Caco-2 (cell line): ENCODE results near the gene SRRT. TPM values are rescaled to one million over a fixed set of nuclear protein-coding genes. Genes with fewer than 3 reads are reported as not detected.
A peak's percentile ranks its signal among the peaks of the same experiment; 100 is the strongest.

Source experiments
- BruUV-seq: library from RNA; stranded (reverse); fragments of 400-500 nt; replicated peaks from 2 replicates; lab custom pipeline; 2021; lab: Mats Ljungman, UMichigan
- CTCF ChIA-PET: fragments of 300-600 bp; sonication (Branson Sonifier 250); formaldehyde crosslinking; loops from one replicate; lab custom pipeline; 2022; ENCODE audit warnings: antibody characterized with exemption; lab: Charles Lee
- POLR2A ChIA-PET: fragments of 300-600 bp; sonication (Branson Sonifier 250); formaldehyde crosslinking; loops from one replicate; lab custom pipeline; 2022; ENCODE audit warnings: antibody characterized with exemption; lab: Charles Lee
- DNase-seq, 2 experiments: peaks; one replicate each; pipeline versions ENCODE4 v3.0.0 to v3.0.0-alpha.2; 2020 to 2022
- H3K27me3 ChIP-seq: replicated peaks from 2 replicates; pipeline ENCODE4 v1.6.0; 2011; ENCODE audit warnings: low read length; ENCODE audit not compliant: control insufficient read depth, insufficient read depth
- H3K36me3 ChIP-seq: 2 replicates; pipeline ENCODE4 v1.5.1; 2011; ENCODE audit warnings: low read length; ENCODE audit not compliant: control insufficient read depth, insufficient read depth
- H3K4me1 ChIP-seq: fragments of 250-450 bp; sonication (Bioruptor Pico); 2 replicates; pipeline ENCODE4 v1.5.1; 2020; ENCODE audit warnings: mild to moderate bottlenecking
- H3K4me3 ChIP-seq: 2 replicates; pipeline ENCODE4 v1.5.1; 2011; ENCODE audit warnings: low read depth, mild to moderate bottlenecking, control low read depth, low read length
- H3K9me3 ChIP-seq: fragments of 250-450 bp; sonication (Bioruptor Pico); 2 replicates; pipeline ENCODE4 v1.5.1; 2020; ENCODE audit warnings: mild to moderate bottlenecking, moderate library complexity
- H3K27ac Mint-ChIP-seq: one replicate; pipeline ENCODE4 v1.8.0; 2022; ENCODE audit warnings: mixed read lengths; ENCODE audit not compliant: unreplicated experiment
- H3K27me3 Mint-ChIP-seq: one replicate; pipeline ENCODE4 v1.8.0; 2022; ENCODE audit warnings: mixed read lengths; ENCODE audit not compliant: insufficient read depth, unreplicated experiment
- H3K36me3 Mint-ChIP-seq: one replicate; pipeline ENCODE4 v1.8.0; 2022; ENCODE audit warnings: mild to moderate bottlenecking, mixed read lengths; ENCODE audit not compliant: insufficient read depth, unreplicated experiment
- H3K4me1 Mint-ChIP-seq: one replicate; pipeline ENCODE4 v1.8.0; 2022; ENCODE audit warnings: low read depth, mixed read lengths; ENCODE audit not compliant: unreplicated experiment
- H3K4me3 Mint-ChIP-seq: one replicate; pipeline ENCODE4 v1.8.0; 2022; ENCODE audit warnings: mild to moderate bottlenecking, moderate library complexity, mixed read lengths; ENCODE audit not compliant: unreplicated experiment
- H3K9me3 Mint-ChIP-seq: one replicate; pipeline ENCODE4 v1.8.0; 2022; ENCODE audit warnings: mixed read lengths; ENCODE audit not compliant: unreplicated experiment
- intact Hi-C: fragments of 100-400 bp; cut with micrococcal nuclease; formaldehyde crosslinking; loops from one replicate; pipeline ENCODE4 v1.10.0; 2022; ENCODE audit not compliant: unreplicated experiment
- total RNA-seq: library from RNA; stranded (reverse); gene quantifications from 2 replicates; pipeline ENCODE4 v1.2.3, GENCODE V29; 2022
- TF ChIP-seq, protein P1 (sequence below), 2 experiments: fragments of 200-600 bp in 1 of 2; IDR thresholded peaks; 1 replicate in 1 of 2; 2 replicates in 1 of 2; pipeline versions ENCODE4 v1.5.1 to v1.8.0; 2011 to 2022; ENCODE audit warnings: antibody characterized with exemption in 1 of 2, control low read depth in 1 of 2, inconsistent platforms in 1 of 2, low read depth in 1 of 2, low read length in 1 of 2, mild to moderate bottlenecking in 1 of 2, moderate library complexity in 1 of 2; ENCODE audit not compliant: insufficient read depth in 1 of 2, severe bottlenecking in 1 of 2, unreplicated experiment in 1 of 2

SRRT gene
- total RNA-seq, 1 experiment from 2014 or later = 211 TPM

GRCh38 chr7:100832281-100832633 is 42.6 kb upstream of the SRRT start:
- H3K36me3 Mint-ChIP-seq = peaks cover 13% of the 10 kb centered on the region
- CTCF ChIA-PET = interaction anchor here (0.8 to 1.2 kb wide), 3 partner anchors 20 to 126 kb away, joined by 3 to 12 read pairs (median 3); partner anchors contain the start of genes POP7 and SLC12A9
- intact Hi-C loops = no loop called here

GRCh38 chr7:100835903-100836811 is 38.7 kb upstream of the SRRT start:
- no peak overlapping the region for H3K4me3 ChIP-seq
- H3K27me3 Mint-ChIP-seq = no peaks in the 10 kb centered on the region
- TF ChIP-seq, protein P1, sequence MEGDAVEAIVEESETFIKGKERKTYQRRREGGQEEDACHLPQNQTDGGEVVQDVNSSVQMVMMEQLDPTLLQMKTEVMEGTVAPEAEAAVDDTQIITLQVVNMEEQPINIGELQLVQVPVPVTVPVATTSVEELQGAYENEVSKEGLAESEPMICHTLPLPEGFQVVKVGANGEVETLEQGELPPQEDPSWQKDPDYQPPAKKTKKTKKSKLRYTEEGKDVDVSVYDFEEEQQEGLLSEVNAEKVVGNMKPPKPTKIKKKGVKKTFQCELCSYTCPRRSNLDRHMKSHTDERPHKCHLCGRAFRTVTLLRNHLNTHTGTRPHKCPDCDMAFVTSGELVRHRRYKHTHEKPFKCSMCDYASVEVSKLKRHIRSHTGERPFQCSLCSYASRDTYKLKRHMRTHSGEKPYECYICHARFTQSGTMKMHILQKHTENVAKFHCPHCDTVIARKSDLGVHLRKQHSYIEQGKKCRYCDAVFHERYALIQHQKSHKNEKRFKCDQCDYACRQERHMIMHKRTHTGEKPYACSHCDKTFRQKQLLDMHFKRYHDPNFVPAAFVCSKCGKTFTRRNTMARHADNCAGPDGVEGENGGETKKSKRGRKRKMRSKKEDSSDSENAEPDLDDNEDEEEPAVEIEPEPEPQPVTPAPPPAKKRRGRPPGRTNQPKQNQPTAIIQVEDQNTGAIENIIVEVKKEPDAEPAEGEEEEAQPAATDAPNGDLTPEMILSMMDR (IDR thresholded peaks at IDR 0.05; ENCODE audit: insufficient read depth in 1 of 2, low read depth in 1 of 2, low read length in 1 of 2, severe bottlenecking in 1 of 2, unreplicated experiment in 1 of 2) = no peak
- H3K27ac Mint-ChIP-seq = peak overlapping the region; percentile 85
- CTCF ChIA-PET = interaction anchor here (0.5 to 2.8 kb wide), 5 partner anchors 9 to 573 kb away, joined by 3 to 17 read pairs (median 5); partner anchors contain the start of genes EPHB4, POP7 and UFSP1
- no peaks in the 10 kb centered on the region for H3K36me3 ChIP-seq
- BruUV-seq = no TSS peak
- H3K4me3 Mint-ChIP-seq = peak overlapping the region; percentile 39
- peaks cover 5% of the 10 kb centered on the region for H3K36me3 Mint-ChIP-seq
- no peaks in the 10 kb centered on the region for H3K9me3 ChIP-seq
- no peaks in the 10 kb centered on the region for H3K27me3 ChIP-seq
- H3K4me1 ChIP-seq = peaks cover 22% of the 10 kb centered on the region
- intact Hi-C loops = no loop called here
- POLR2A ChIA-PET = interaction anchor here (0.6 to 2.7 kb wide), 3 partner anchors 9 to 287 kb away, joined by 3 to 18 read pairs (median 5); partner anchors contain the start of gene EPHB4
- H3K4me1 Mint-ChIP-seq = peaks cover 44% of the 10 kb centered on the region
- no peaks in the 10 kb centered on the region for H3K9me3 Mint-ChIP-seq
- peak; percentile 64 to 75 for DNase-seq

More at GRCh38 chr7:100832281-100832633, 42.6 kb upstream of the SRRT start:
- Histone ChIP-seq H3K36me3 (no peaks in the 10 kb centered on the region; the same call in 1 of the 2 replicates), H3K4me1 (peaks cover 25% of the 10 kb centered on the region), H3K4me3 (peak overlapping the region; percentile 5), H3K9me3 (no peaks in the 10 kb centered on the region), H3K27me3 (no peaks in the 10 kb centered on the region)
- Mint-ChIP-seq H3K27ac (peak overlapping the region; percentile 62), H3K4me3 (peak overlapping the region; percentile 44), H3K9me3 (no peaks in the 10 kb centered on the region), H3K4me1 (peaks cover 43% of the 10 kb centered on the region), H3K27me3 (no peaks in the 10 kb centered on the region)
- BruUV-seq = no TSS peak
- DNase-seq = no peak
- TF ChIP-seq, protein P1 (IDR thresholded peaks at IDR 0.05; ENCODE audit: insufficient read depth in 1 of 2, low read depth in 1 of 2, low read length in 1 of 2, severe bottlenecking in 1 of 2, unreplicated experiment in 1 of 2) = no peak
- POLR2A ChIA-PET = interaction anchor here (0.9 to 1.5 kb wide), 4 partner anchors 19 to 43 kb away, joined by 3 to 7 read pairs (median 3); partner anchors contain the start of genes SLC12A9 and SRRT

GRCh38 chr7:100836812-100837098 is 38.1 kb upstream of the SRRT start:
- no peaks in the 10 kb centered on the region for H3K9me3 ChIP-seq
- no peaks in the 10 kb centered on the region for H3K27me3 Mint-ChIP-seq
- H3K9me3 Mint-ChIP-seq = no peaks in the 10 kb centered on the region
- peak overlapping the region; percentile 39 for H3K4me3 Mint-ChIP-seq
- H3K27ac Mint-ChIP-seq = peak overlapping the region; percentile 85
- H3K4me1 Mint-ChIP-seq = peaks cover 40% of the 10 kb centered on the region
- ChIA-PET CTCF (interaction anchor here (0.6 to 2.8 kb wide), 2 partner anchors 10 to 573 kb away, joined by 3 to 17 read pairs; partner anchors contain the start of gene EPHB4), POLR2A (interaction anchor here (0.7 to 2.7 kb wide), 2 partner anchors 9 to 286 kb away, joined by 5 to 18 read pairs; partner anchors contain the start of gene EPHB4)
- no peaks in the 10 kb centered on the region for H3K27me3 ChIP-seq
- peaks cover 17% of the 10 kb centered on the region for H3K4me1 ChIP-seq
- no TSS peak for BruUV-seq
- peaks cover 5% of the 10 kb centered on the region for H3K36me3 Mint-ChIP-seq
- no peak for DNase-seq
- H3K36me3 ChIP-seq = no peaks in the 10 kb centered on the region
- peak overlapping the region; percentile 42 for H3K4me3 ChIP-seq
- intact Hi-C loops = loop anchor here (1.0 kb wide), 1 partner anchor 16 kb away; the partner anchor contains the start of gene SLC12A9
- TF ChIP-seq, protein P1 (IDR thresholded peaks at IDR 0.05; ENCODE audit: insufficient read depth in 1 of 2, low read depth in 1 of 2, low read length in 1 of 2, severe bottlenecking in 1 of 2, unreplicated experiment in 1 of 2) = no peak
